DMS53 treated with DMSO at 0.1 percent for 48 hours (cell line): ENCODE results near the gene ARL14EP.

ENCODE experiments used
- DNase-seq: peaks from one replicate; lab custom pipeline; 2025; ENCODE audit not compliant: unreplicated experiment; lab: John Stamatoyannopoulos, UW

Gene ARL14EP

GRCh38 chr11:30322826-30323710 lies at the start of gene ARL14EP:
Gene ARL14EP, plus strand, starts transcription at chr11:30323104. Its CDS starts 7,845 bp downstream, at chr11:30330949.
- peak; percentile 83 for DNase-seq

GRCh38 chr11:30277176-30277575 lies 45.7 kb upstream of the ARL14EP start:
- no peak for DNase-seq

GRCh38 chr11:30279796-30280195 lies 43.1 kb upstream of the ARL14EP start:
- no peak for DNase-seq

- DNase-seq: no peak
Observed at GRCh38 chr11:30281476-30282288, 41.2 kb upstream of the ARL14EP start.

GRCh38 chr11:30282289-30282631 lies 40.6 kb upstream of the ARL14EP start:
- DNase-seq: no peak

- no peak for DNase-seq
Observed at GRCh38 chr11:30284836-30285235, 38.1 kb upstream of the ARL14EP start.

- DNase-seq: no peak
Observed at GRCh38 chr11:30285416-30286121, 37.3 kb upstream of the ARL14EP start.

GRCh38 chr11:30291331-30291730 lies 31.6 kb upstream of the ARL14EP start:
- no peak for DNase-seq

- DNase-seq: no peak
Observed at GRCh38 chr11:30292545-30292944, 30.4 kb upstream of the ARL14EP start.

- no peak for DNase-seq
Observed at GRCh38 chr11:30295178-30295885, 27.6 kb upstream of the ARL14EP start.

- no peak for DNase-seq
Observed at GRCh38 chr11:30304620-30305019, 18.3 kb upstream of the ARL14EP start.

- no peak for DNase-seq
Observed at GRCh38 chr11:30310623-30311022, 12.3 kb upstream of the ARL14EP start.

- DNase-seq: no peak
Observed at GRCh38 chr11:30311189-30311588, 11.7 kb upstream of the ARL14EP start.

- DNase-seq: no peak
Observed at GRCh38 chr11:30312243-30312642, 10.7 kb upstream of the ARL14EP start.

- no peak for DNase-seq
Observed at GRCh38 chr11:30313580-30313979, 9.3 kb upstream of the ARL14EP start.

- peak; percentile 12 for DNase-seq
Observed at GRCh38 chr11:30314625-30315024, 8.3 kb upstream of the ARL14EP start.

- DNase-seq: no peak
Observed at GRCh38 chr11:30316237-30316636, 6.7 kb upstream of the ARL14EP start.

- no peak for DNase-seq
Observed at GRCh38 chr11:30317030-30317429, 5.9 kb upstream of the ARL14EP start.

- no peak for DNase-seq
Observed at GRCh38 chr11:30321321-30321720, 1.6 kb upstream of the ARL14EP start.

- DNase-seq: no peak
Observed at GRCh38 chr11:30322191-30322590, 713 bp upstream of the ARL14EP start.
